Psoas muscle (tissue), 8 donors: Measurements from ENCODE around the gene TMEM167A. TPM values are rescaled to one million over a fixed set of nuclear protein-coding genes. Genes with fewer than 3 reads are reported as not detected.
A peak's percentile ranks its signal among the peaks of the same experiment; 100 is the strongest.

Experiments
- ATAC-seq, 4 donors: fragments of 200-7000 bp; cut with Tn5 transposase; one replicate each; pipeline ENCODE4 v1.9.1; 2020; ENCODE audit warnings: moderate library complexity in 3 of 4, mild to moderate bottlenecking in 2 of 4
- DNase-seq, 2 donors: peaks; one replicate each; pipeline ENCODE4 v3.0.0-alpha.2; 2020
- H3K27ac ChIP-seq: fragments of 200-600 bp; one replicate; pipeline ENCODE4 v1.8.0; 2022
- H3K27me3 ChIP-seq, 3 donors: fragments of 200-600 bp in 1 of 3; one replicate each; pipeline versions ENCODE4 v1.6.1 to v1.8.0; 2013 to 2022; ENCODE audit warnings: low read length in 2 of 3, mild to moderate bottlenecking in 2 of 3, moderate library complexity in 1 of 3; ENCODE audit not compliant: insufficient read depth in 3 of 3
- H3K36me3 ChIP-seq, 2 donors: fragments of 200-600 bp in 1 of 2; one replicate each; pipeline versions ENCODE4 v1.6.1 to v1.8.0; 2013 to 2022; ENCODE audit warnings: low read depth in 1 of 2, mild to moderate bottlenecking in 1 of 2, moderate library complexity in 1 of 2; ENCODE audit not compliant: insufficient read depth in 1 of 2
- H3K4me1 ChIP-seq: fragments of 200-600 bp; one replicate; pipeline ENCODE4 v1.8.0; 2022
- H3K4me3 ChIP-seq: fragments of 200-600 bp; one replicate; pipeline ENCODE4 v1.8.0; 2022; ENCODE audit warnings: mild to moderate bottlenecking
- H3K9me3 ChIP-seq: fragments of 200-600 bp; one replicate; pipeline ENCODE4 v1.8.0; 2022
- CTCF ChIP-seq: fragments of 200-600 bp; IDR thresholded peaks from one replicate; pipeline ENCODE4 v1.8.0; 2022; ENCODE audit warnings: antibody characterized with exemption
- WGBS, 3 donors: extraction: QIAGEN DNeasy Blood & Tissue Kit; methylation state at CpG; one replicate each; pipeline versions ENCODE4 v1.1.6 to v1.1.7; 2013; 5-methylcytosine and 5-hydroxymethylcytosine counted together
- intact Hi-C, 2 donors: fragments of 100-400 bp; cut with DNase I; formaldehyde crosslinking; loops; one replicate each; pipeline versions ENCODE4 v1.11.0 to v1.14.2; 2022
- long read RNA-seq, 2 donors: library from polyadenylated mRNA; unstranded; transcript quantifications; one replicate each; pipeline ENCODE4 v2.0.0, GENCODE V29; 2021
- polyA plus RNA-seq, 3 donors: library from polyadenylated mRNA; stranded (reverse); fragments of 200-250 nt; gene quantifications; one replicate each; pipeline ENCODE4 v1.2.3, GENCODE V29; 2013
- total RNA-seq, 4 donors: library from RNA; stranded (reverse); fragmentation: NEBNext Ultra II Directional in 2 of 4; extraction: Animal tissue kit (Norgen Biotek cat#: 25700) in 2 of 4; gene quantifications; one replicate each; pipeline versions ENCODE4 v1.2.1 to v1.2.4, GENCODE V29; 2021 to 2023
- donor health status: healthy with polysubstance abuse.
- donor health status: DM: no; HTN: no; CAD: no; lungs with moderate emphysema.
- donor health status: Bipolar disorder and iron deficiency.
- donor health status: healthy.
- donor health status: DM: yes; HTN: yes; CAD: no.
- donor health status: DM: no; HTN: no; CAD: no.
- donor health status: DM: no; HTN: no; CAD: no.
- donor health status: DM: yes; HTN: yes; CAD: no.

The TMEM167A gene
- total RNA-seq (10 to 100 TPM; 24.8 to 34.9 (median 31.0) TPM), polyA plus RNA-seq (10 to 100 TPM; 17.7 to 60.8 (median 40.5) TPM)
- long read RNA-seq, donor 1, full-length matches to known transcripts: 24 of 25 reads
- long read RNA-seq, donor 1, partial matches to known transcripts: 0 of 25 reads
- long read RNA-seq, donor 1, other reads (novel, unspliced or antisense): 1 of 25 reads
- long read RNA-seq, donor 2, full-length matches to known transcripts: 49 of 55 reads
- long read RNA-seq, donor 2, partial matches to known transcripts: 2 of 55 reads
- long read RNA-seq, donor 2, other reads (novel, unspliced or antisense): 4 of 55 reads

- Histone ChIP-seq H3K9me3 (no peaks in the 10 kb centered on the region), H3K36me3 (no peaks in the 10 kb centered on the region), H3K27ac (peak within 1 kb of the TSS; percentile 87), H3K4me1 (peaks cover 26% of the 10 kb centered on the region), H3K4me3 (peak within 1 kb of the TSS; percentile 82), H3K27me3 (no peaks in the 10 kb centered on the region)
- no peak for TF ChIP-seq CTCF
- DNase-seq: peak; percentile 94 to 97
- peak; percentile 100 for ATAC-seq
- intact Hi-C loops: no loop called here
- whole genome bisulfite sequencing, 3 donors: 0% methylated on average over 44 of the region's 44 CpGs
Observed at GRCh38 chr5:83076742-83077661, at the start of gene TMEM167A, which contains the start of gene XRCC4. TMEM167A (minus strand) TSS chr5:83077394; CDS start chr5:83077323, 71 bp downstream. XRCC4 (plus strand) TSS chr5:83077547; CDS start chr5:83104920, 27,373 bp downstream.

- H3K4me1 ChIP-seq: no peaks in the 10 kb centered on the region
- WGBS, 3 donors: 44 to 58% (median 46%) methylated on average over 2 of the region's 2 CpGs
- DNase-seq: no peak
- H3K4me3 ChIP-seq: no peak overlapping the region
- peaks cover 3% of the 10 kb centered on the region for H3K9me3 ChIP-seq
- no peak overlapping the region for H3K27ac ChIP-seq
- ATAC-seq: no peak
- no peaks in the 10 kb centered on the region for H3K27me3 ChIP-seq
- no peak for TF ChIP-seq CTCF
- no peaks in the 10 kb centered on the region for H3K36me3 ChIP-seq
- intact Hi-C loops: no loop called here
Observed at GRCh38 chr5:83126501-83126900, 49.3 kb upstream of the TMEM167A start.

GRCh38 chr5:83125560-83125959 lies 48.4 kb upstream of the TMEM167A start:
- no peak for TF ChIP-seq CTCF

GRCh38 chr5:83124593-83124992 lies 47.4 kb upstream of the TMEM167A start:
- intact Hi-C loops: no loop called here
- Histone ChIP-seq H3K4me1 (no peaks in the 10 kb centered on the region), H3K27ac (no peak overlapping the region), H3K27me3 (no peaks in the 10 kb centered on the region), H3K9me3 (peaks cover 3% of the 10 kb centered on the region), H3K4me3 (no peak overlapping the region), H3K36me3 (no peaks in the 10 kb centered on the region)
- DNase-seq (no peak), ATAC-seq (no peak)
- TF ChIP-seq CTCF: no peak
- 94 to 97% (median 97%) methylated on average over 1 of the region's 1 CpG for WGBS, 3 donors

More at GRCh38 chr5:83125560-83125959, 48.4 kb upstream of the TMEM167A start:
- Histone ChIP-seq H3K27me3 (no peaks in the 10 kb centered on the region), H3K27ac (no peak overlapping the region), H3K4me1 (no peaks in the 10 kb centered on the region), H3K4me3 (no peak overlapping the region), H3K9me3 (peaks cover 3% of the 10 kb centered on the region), H3K36me3 (no peaks in the 10 kb centered on the region)
- ATAC-seq (no peak), DNase-seq (no peak)
- intact Hi-C loops: no loop called here
- 78 to 83% (median 81%) methylated on average over 7 of the region's 7 CpGs for WGBS, 3 donors
